Common myeloid progenitor, CD34-positive (primary cell): ENCODE data around the gene CARTPT.

Experiments used
- CTCF ChIA-PET: fragments of 350-600 bp; sonication (Branson Sonifier 250); formaldehyde crosslinking; loops from one replicate; lab custom pipeline; 2021; ENCODE audit warnings: antibody characterized with exemption; lab: Charles Lee
- POLR2A ChIA-PET: fragments of 350-600 bp; sonication (Branson Sonifier 250); formaldehyde crosslinking; loops from one replicate; lab custom pipeline; 2021; ENCODE audit warnings: antibody characterized with exemption; lab: Charles Lee
- DNase-seq, 3 donors: peaks; one replicate each; pipeline versions ENCODE4 v3.0.0 to v3.0.0-alpha.2; 2013
- H3K27ac ChIP-seq, 2 experiments: 1 replicate in 1 of 2; 2 replicates in 1 of 2; pipeline ENCODE4 v1.7.0; 2013; ENCODE audit warnings: inconsistent platforms in 2 of 2, low read length in 2 of 2, mild to moderate bottlenecking in 2 of 2, low read depth in 1 of 2, moderate library complexity in 1 of 2; ENCODE audit not compliant: severe bottlenecking in 2 of 2, insufficient read depth in 1 of 2, poor library complexity in 1 of 2
- H3K27me3 ChIP-seq, 5 experiments: replicated peaks in 2 of 5; 1 replicate in 3 of 5; 2 replicates in 2 of 5; pipeline versions ENCODE4 v1.6.1 to v1.7.0; 2013; ENCODE audit warnings: low read length in 4 of 5, mild to moderate bottlenecking in 2 of 5, moderate library complexity in 2 of 5, inconsistent platforms in 1 of 5; ENCODE audit not compliant: insufficient read depth in 5 of 5, control insufficient read depth in 4 of 5
- H3K36me3 ChIP-seq, 4 experiments: 1 replicate in 2 of 4; 2 replicates in 2 of 4; pipeline versions ENCODE4 v1.6.1 to v1.7.0; 2013; ENCODE audit warnings: low read length in 3 of 4, control low read depth in 1 of 4, mild to moderate bottlenecking in 1 of 4; ENCODE audit not compliant: control insufficient read depth in 4 of 4, insufficient read depth in 4 of 4
- H3K4me1 ChIP-seq, 4 experiments: 1 replicate in 3 of 4; 2 replicates in 1 of 4; pipeline versions ENCODE4 v1.6.1 to v1.7.1; 2013; ENCODE audit warnings: low read length in 3 of 4, mild to moderate bottlenecking in 3 of 4, control low read depth in 1 of 4, inconsistent platforms in 1 of 4, moderate library complexity in 1 of 4; ENCODE audit not compliant: control insufficient read depth in 4 of 4, insufficient read depth in 4 of 4; ENCODE audit errors: control extremely low read depth in 1 of 4
- H3K4me3 ChIP-seq, 7 experiments: 1 replicate in 4 of 7; 2 replicates in 3 of 7; pipeline versions ENCODE4 v1.5.1 to v1.7.0; 2013; ENCODE audit warnings: mild to moderate bottlenecking in 7 of 7, low read length in 6 of 7, moderate library complexity in 6 of 7, inconsistent platforms in 2 of 7, low read depth in 2 of 7, control low read depth in 1 of 7; ENCODE audit not compliant: insufficient read depth in 4 of 7, control insufficient read depth in 1 of 7; ENCODE audit errors: extremely low read depth in 1 of 7
- H3K9me3 ChIP-seq, 5 experiments: 1 replicate in 4 of 5; 2 replicates in 1 of 5; pipeline versions ENCODE4 v1.6.1 to v1.7.1; 2013; ENCODE audit warnings: low read length in 4 of 5, mild to moderate bottlenecking in 2 of 5, inconsistent platforms in 1 of 5, low read depth in 1 of 5, moderate library complexity in 1 of 5; ENCODE audit not compliant: control insufficient read depth in 4 of 5, insufficient read depth in 2 of 5; ENCODE audit errors: control extremely low read depth in 1 of 5
- WGBS: methylation state at CpG from one replicate; pipeline ENCODE4 v1.1.5; 2013; ENCODE audit not compliant: insufficient coverage; 5-methylcytosine and 5-hydroxymethylcytosine counted together

Gene CARTPT

DNA sequence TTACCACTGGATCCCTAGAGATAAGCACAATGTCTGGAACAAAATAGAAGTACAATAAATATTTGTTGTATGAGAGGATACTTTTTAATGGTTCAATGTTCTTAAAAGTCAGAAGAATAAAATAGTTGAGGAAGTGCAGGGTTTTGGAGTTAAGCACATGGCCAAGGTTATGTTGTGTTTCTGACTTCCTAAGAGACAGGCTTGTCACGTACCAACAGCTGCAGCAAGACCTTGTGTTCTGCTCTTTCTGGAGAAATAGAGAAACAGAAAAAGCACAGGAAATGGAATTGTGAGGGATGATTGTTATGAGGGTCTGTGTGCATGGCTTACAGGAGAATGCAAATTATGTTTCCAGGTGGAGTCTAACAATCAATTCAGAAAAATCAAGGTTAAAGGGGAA lies 12.9 kb downstream of the CARTPT start:
- no peaks in the 10 kb centered on the region for H3K36me3 ChIP-seq
- ChIA-PET CTCF (no interaction called here), POLR2A (no interaction called here)
- H3K4me1 ChIP-seq, result no peaks in the 10 kb centered on the region
- DNase-seq, result no peak
- no peak overlapping the region for H3K4me3 ChIP-seq
- no CpG with 5 or more reads among the region's 1 CpG for WGBS
- H3K9me3 ChIP-seq, result no peaks in the 10 kb centered on the region
- H3K27me3 ChIP-seq, result peaks cover 0 to 13% (median 0%) of the 10 kb centered on the region in 5 experiments
- no peak overlapping the region for H3K27ac ChIP-seq

DNA sequence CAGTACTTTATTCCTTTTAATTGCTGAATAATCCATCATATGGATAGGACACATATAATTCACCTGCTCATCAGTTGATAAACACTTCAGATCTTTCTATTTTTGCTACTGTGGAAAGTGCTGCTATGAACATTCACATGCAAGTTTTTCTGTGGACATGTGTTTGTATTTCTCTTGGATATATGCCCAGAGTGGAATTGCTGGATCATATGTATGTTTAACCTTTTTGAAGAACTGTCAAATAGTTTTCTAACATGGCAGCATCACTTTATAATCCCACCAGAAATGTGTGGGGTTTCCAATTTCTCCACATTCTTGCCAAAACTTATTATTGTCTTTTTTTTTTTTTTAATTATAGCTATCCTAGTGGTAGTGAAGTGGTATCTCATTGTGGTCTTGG lies 15.1 kb downstream of the CARTPT start:
- Histone ChIP-seq H3K36me3 (no peaks in the 10 kb centered on the region), H3K27ac (no peak overlapping the region), H3K4me3 (no peak overlapping the region), H3K9me3 (no peaks in the 10 kb centered on the region), H3K27me3 (peaks cover 0 to 1% (median 0%) of the 10 kb centered on the region in 5 experiments), H3K4me1 (no peaks in the 10 kb centered on the region)
- ChIA-PET CTCF (no interaction called here), POLR2A (no interaction called here)
- no peak for DNase-seq

DNA sequence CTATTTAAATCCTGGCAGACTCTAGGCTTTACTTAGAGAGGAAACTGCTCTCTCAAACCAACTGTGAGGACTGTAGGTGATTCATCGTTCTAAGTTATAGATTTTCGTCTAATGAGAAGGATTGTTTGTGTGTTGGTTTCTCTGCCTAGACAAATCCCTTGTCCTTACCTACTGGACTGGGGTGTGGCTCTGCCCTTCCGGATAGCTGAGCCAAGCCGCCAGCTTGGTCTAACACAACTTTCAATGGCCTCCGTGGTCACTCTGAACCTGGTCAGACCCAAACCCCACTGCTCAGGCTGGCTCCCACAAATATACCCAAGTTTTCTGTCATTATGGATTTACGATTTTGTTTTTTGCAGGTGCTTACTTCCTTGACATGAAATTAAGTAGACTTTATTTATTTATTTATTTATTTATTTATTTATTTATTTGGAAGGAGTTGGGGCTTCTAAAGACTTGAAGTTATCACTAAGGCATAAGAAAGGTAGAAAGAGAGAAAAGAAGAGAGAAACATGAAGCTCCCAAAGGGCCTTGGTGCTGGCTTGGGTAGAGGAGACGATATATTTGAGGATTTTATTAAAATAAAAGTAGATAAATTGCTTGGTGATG lies 19.0 kb downstream of the CARTPT start:
- H3K4me3 ChIP-seq, result no peak overlapping the region
- POLR2A ChIA-PET, result no interaction called here
- DNase-seq, result no peak
- WGBS, result 88% methylated on average over 4 of the region's 7 CpGs
- no peaks in the 10 kb centered on the region for H3K27me3 ChIP-seq
- H3K4me1 ChIP-seq, result no peaks in the 10 kb centered on the region
- H3K9me3 ChIP-seq, result peaks cover 0 to 3% (median 0%) of the 10 kb centered on the region in 5 experiments
- CTCF ChIA-PET, result no interaction called here
- H3K36me3 ChIP-seq, result no peaks in the 10 kb centered on the region
- no peak overlapping the region for H3K27ac ChIP-seq

DNA sequence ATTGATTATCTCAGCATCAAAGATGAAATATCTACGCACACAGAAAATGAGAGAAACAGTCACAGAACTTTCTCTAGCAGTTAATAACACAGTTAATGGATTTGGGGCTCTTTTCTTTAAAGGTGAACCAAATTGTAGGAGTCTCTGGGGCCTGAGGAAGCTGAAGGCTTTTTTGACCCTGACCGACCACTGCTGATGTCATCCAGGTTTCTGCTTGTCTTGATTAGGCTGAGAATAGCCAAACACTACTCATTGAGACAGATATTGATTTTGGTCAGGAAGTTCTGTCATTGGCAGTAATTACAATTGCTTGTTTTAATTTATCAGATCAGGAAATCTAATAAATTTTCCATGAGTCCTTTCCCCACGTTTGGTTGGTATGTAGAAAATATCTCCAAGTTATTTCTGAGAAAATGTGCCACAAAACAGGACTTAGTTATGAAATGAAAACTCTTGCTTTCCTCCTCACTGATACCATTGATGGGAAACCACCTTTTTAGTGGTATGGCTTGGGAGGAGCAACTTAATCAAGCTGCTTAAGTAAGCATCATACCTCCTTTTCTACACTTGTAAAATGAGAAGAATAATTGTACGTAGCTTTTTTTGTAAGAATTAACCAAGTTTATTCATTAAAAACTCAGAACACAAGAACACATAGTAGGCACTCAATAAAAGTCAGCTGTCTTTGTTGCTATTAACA lies 19.7 kb downstream of the CARTPT start:
- ChIA-PET CTCF (no interaction called here), POLR2A (no interaction called here)
- Histone ChIP-seq H3K4me3 (no peak overlapping the region), H3K27me3 (no peaks in the 10 kb centered on the region), H3K9me3 (peaks cover 0 to 3% (median 0%) of the 10 kb centered on the region in 5 experiments), H3K36me3 (no peaks in the 10 kb centered on the region), H3K4me1 (no peaks in the 10 kb centered on the region), H3K27ac (no peak overlapping the region)
- no peak for DNase-seq
- 86% methylated on average over 1 of the region's 4 CpGs for WGBS

DNA sequence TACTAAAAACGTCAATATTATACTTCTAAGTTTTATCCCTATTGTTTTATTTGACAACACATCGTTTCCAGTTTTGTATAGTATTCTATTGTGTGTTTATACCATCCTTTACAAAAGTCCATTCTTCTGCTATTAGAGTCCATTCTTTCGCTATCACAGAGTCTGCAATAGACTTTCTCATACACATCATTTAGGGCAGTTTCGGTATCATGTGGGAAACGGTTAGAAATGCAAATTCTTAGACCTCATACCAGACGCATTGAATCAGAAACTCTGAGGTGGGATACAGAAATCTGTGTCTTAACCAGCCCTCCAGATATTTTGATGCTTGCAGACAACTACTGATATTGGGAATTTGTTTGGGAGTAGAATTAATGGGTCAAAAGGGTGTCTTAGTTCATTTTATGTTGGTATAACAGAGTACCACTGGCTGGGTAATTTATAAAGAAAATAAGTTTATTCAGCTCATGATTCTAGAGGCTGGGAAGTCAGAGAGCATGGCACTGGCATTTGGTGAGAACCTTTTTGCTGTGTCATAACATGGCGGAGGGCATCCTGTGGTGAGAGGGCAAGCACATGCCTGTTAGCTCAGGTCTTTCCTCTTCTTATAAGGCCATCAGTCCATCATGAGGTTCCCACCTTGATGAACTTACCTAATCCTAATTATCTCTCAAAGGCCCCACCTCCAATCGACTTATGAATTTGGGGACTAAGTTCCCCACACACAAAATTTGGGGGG lies 21.1 kb downstream of the CARTPT start:
- H3K27me3 ChIP-seq, result no peaks in the 10 kb centered on the region
- 92% methylated on average over 5 of the region's 8 CpGs for WGBS
- ChIA-PET CTCF (no interaction called here), POLR2A (interaction anchor here (0.6 kb wide), 1 partner anchor 286 kb away, joined by 3 read pairs; no protein-coding TSS in a partner anchor)
- H3K27ac ChIP-seq, result no peak overlapping the region
- H3K36me3 ChIP-seq, result no peaks in the 10 kb centered on the region
- no peak for DNase-seq
- no peak overlapping the region for H3K4me3 ChIP-seq
- H3K9me3 ChIP-seq, result peaks cover 0 to 3% (median 0%) of the 10 kb centered on the region in 5 experiments
- no peaks in the 10 kb centered on the region for H3K4me1 ChIP-seq

DNA sequence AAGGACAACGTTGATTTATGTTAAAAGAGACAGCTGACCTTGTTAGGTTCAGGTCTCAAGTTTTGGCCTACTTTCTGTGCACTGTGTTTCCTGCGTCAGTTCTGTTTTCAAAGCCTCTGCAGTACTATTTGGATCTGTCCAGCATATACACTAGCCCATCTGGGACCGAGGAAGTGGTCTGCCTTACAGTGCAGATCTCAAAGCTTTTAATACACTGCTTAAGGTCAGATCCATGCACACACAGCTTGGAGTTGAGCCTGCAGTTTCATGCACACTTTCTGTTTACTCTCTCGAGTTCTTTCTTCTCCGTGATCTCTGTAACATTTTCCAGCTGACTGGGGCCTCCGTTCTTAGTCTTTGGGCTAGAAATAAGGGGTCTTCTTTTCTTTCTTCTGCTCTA lies 24.1 kb downstream of the CARTPT start:
- no peaks in the 10 kb centered on the region for H3K36me3 ChIP-seq
- ChIA-PET POLR2A (no interaction called here), CTCF (interaction anchor here (3.3 kb wide), 1 partner anchor 14 kb away, joined by 14 read pairs; no protein-coding TSS in a partner anchor)
- H3K27ac ChIP-seq, result no peak overlapping the region
- no peaks in the 10 kb centered on the region for H3K27me3 ChIP-seq
- H3K4me1 ChIP-seq, result no peaks in the 10 kb centered on the region
- 98% methylated on average over 3 of the region's 6 CpGs for WGBS
- no peak overlapping the region for H3K4me3 ChIP-seq
- DNase-seq, result no peak
- peaks cover 0 to 3% (median 0%) of the 10 kb centered on the region in 5 experiments for H3K9me3 ChIP-seq
